ENCODE data around the gene FSD2. TPM values are rescaled to one million over a fixed set of nuclear protein-coding genes. Genes with fewer than 3 reads are reported as not detected.

The FSD2 gene, protein sequence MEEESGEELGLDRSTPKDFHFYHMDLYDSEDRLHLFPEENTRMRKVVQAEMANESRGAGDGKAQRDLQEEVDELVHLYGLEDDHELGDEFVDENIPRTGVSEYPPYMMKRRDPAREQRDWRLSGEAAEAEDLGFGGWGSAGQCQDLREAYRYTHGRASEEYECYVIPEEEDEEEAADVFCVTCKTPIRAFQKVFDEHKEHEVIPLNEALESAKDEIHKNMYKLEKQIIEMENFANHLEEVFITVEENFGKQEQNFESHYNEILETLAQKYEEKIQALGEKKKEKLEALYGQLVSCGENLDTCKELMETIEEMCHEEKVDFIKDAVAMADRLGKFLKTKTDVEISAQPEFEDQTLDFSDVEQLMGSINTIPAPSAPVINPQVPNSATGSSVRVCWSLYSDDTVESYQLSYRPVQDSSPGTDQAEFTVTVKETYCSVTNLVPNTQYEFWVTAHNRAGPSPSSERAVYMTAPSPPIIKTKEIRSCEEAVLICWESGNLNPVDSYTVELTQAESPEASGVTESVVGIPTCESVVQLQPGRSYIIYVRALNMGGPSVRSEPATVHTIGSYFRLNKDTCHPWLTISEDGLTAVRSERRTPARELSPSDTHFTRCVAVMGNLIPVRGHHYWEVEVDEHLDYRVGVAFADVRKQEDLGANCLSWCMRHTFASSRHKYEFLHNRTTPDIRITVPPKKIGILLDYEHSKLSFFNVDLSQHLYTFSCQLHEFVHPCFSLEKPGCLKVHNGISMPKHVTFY
- total RNA-seq (2022; extraction: Qiagen RNA extraction): not detected in 5 replicates

GRCh38 chr15:82805994-82806406 lies at the start of gene FSD2:
FSD2 (minus strand) TSS chr15:82806069; CDS start chr15:82787390, 18,679 bp downstream.

GRCh38 chr15:82809308-82810060 lies 3.6 kb upstream of the FSD2 start, which contains the start of gene WHAMM:
WHAMM (plus strand) TSS chr15:82809628; CDS start chr15:82809727, 99 bp downstream.

GRCh38 chr15:82709421-82710207 lies 96.3 kb downstream of the FSD2 start, which contains the start of gene AP3B2:
AP3B2 (minus strand) TSS chr15:82709875; CDS start chr15:82709706, 169 bp downstream.

Other genes starting within 250 kb of the FSD2 start
- 2.8 to 3.6 TPM (median 3.5 TPM) in 5 replicates for gene CPEB1, start 158.7 kb downstream of the FSD2 start, total RNA-seq (2022; extraction: Qiagen RNA extraction)
- gene AP3B2, start 96.2 kb downstream of the FSD2 start, total RNA-seq (2022; extraction: Qiagen RNA extraction): 0.61 to 1.0 TPM (median 0.82 TPM) in 5 replicates
- gene WHAMM, start 3.6 kb upstream of the FSD2 start, total RNA-seq (2022; extraction: Qiagen RNA extraction): 6.4 to 7.6 TPM (median 7.1 TPM) in 5 replicates
- gene HOMER2, start 146.7 kb upstream of the FSD2 start, total RNA-seq (2022; extraction: Qiagen RNA extraction): 16.7 to 22.5 TPM (median 17.8 TPM) in 5 replicates
- gene RAMAC, start 180.1 kb upstream of the FSD2 start, total RNA-seq (2022; extraction: Qiagen RNA extraction): 41.9 to 60.3 TPM (median 45.9 TPM) in 5 replicates
- gene C15orf40, start 205.6 kb upstream of the FSD2 start, total RNA-seq (2022; extraction: Qiagen RNA extraction): 43.7 to 49.0 TPM (median 47.5 TPM) in 5 replicates